ENCODE measurements around the gene TTC13. TPM values are rescaled to one million over a fixed set of nuclear protein-coding genes. Genes with fewer than 3 reads are reported as not detected.

The TTC13 gene
- total and polyA plus RNA-seq, 2 of the 4 experiments (the other 2 are of a cell fraction) = 6.1 to 9.1 TPM

- WGBS, 2 experiments (ENCODE audit: extremely low coverage in 2 of 2, insufficient read length in 1 of 2) = 80% methylated on average over 2 of the region's 6 CpGs; no CpG with 5 or more reads in 1 of the 2 experiments
- ChIA-PET CTCF (no interaction called here), POLR2A (ENCODE audit: unreplicated experiment) (no interaction called here)
- no peak overlapping the region for H2BK20ac ChIP-seq (ENCODE audit: low read depth, low read length)
- H4K5ac ChIP-seq (ENCODE audit: low read depth, low read length) = no peak overlapping the region
- no peak for DNase-seq
- H3K4ac ChIP-seq (ENCODE audit: low read depth, low read length) = no peak overlapping the region
- no peak overlapping the region for H4K91ac ChIP-seq (ENCODE audit: insufficient read depth, low read depth, low read length)
- dilution Hi-C loops (cut with HindIII; ENCODE audit: low sequenced_read_pairs, unreplicated experiment) (no loop called here), in situ Hi-C loops (cut with MboI; ENCODE audit: low sequenced_read_pairs) (no loop called here), intact Hi-C loops (cut with micrococcal nuclease) (no loop called here)
- peaks cover 2% of the 10 kb centered on the region; the same call in 1 of the 2 replicates for H3K4me1 ChIP-seq (ENCODE audit: control insufficient read depth, insufficient read depth, low read length)
- H3K4me2 ChIP-seq (ENCODE audit: low read depth, low read length) = no peak overlapping the region
- no peaks in the 10 kb centered on the region; the same call in 1 of the 2 replicates for H3K9me1 ChIP-seq (ENCODE audit: insufficient read depth, low read length)
- H3K27me3 ChIP-seq (ENCODE audit: control insufficient read depth, insufficient read depth, low read length) = no peaks in the 10 kb centered on the region
- no peak overlapping the region for H2BK15ac ChIP-seq (ENCODE audit: low read depth, low read length)
- no peak for TF ChIP-seq MAZ (IDR thresholded peaks at IDR 0.05; ENCODE audit: borderline replicate concordance, low read depth, low read length)
- TF ChIP-seq RFX5 (IDR thresholded peaks at IDR 0.05; ENCODE audit: low read depth, low read length) = no peak
- no peak for TF ChIP-seq ELK1 (IDR thresholded peaks at IDR 0.05; ENCODE audit: borderline replicate concordance, low read depth, low read length)
- no peak for TF ChIP-seq MAFK (IDR thresholded peaks at IDR 0.05; ENCODE audit: low read depth, low read length)
- TF ChIP-seq CHD1 (IDR thresholded peaks at IDR 0.05; ENCODE audit: low read depth, low read length) = no peak
- no peak for TF ChIP-seq BHLHE40 (IDR thresholded peaks at IDR 0.05; ENCODE audit: low read depth, low read length)
- TF ChIP-seq POLR2A (IDR thresholded peaks at IDR 0.05; ENCODE audit: low read depth, low read length) = no peak
- TF ChIP-seq RAD21 (IDR thresholded peaks at IDR 0.05; ENCODE audit: low read length) = no peak
- TF ChIP-seq, protein P1, sequence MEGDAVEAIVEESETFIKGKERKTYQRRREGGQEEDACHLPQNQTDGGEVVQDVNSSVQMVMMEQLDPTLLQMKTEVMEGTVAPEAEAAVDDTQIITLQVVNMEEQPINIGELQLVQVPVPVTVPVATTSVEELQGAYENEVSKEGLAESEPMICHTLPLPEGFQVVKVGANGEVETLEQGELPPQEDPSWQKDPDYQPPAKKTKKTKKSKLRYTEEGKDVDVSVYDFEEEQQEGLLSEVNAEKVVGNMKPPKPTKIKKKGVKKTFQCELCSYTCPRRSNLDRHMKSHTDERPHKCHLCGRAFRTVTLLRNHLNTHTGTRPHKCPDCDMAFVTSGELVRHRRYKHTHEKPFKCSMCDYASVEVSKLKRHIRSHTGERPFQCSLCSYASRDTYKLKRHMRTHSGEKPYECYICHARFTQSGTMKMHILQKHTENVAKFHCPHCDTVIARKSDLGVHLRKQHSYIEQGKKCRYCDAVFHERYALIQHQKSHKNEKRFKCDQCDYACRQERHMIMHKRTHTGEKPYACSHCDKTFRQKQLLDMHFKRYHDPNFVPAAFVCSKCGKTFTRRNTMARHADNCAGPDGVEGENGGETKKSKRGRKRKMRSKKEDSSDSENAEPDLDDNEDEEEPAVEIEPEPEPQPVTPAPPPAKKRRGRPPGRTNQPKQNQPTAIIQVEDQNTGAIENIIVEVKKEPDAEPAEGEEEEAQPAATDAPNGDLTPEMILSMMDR (conservative IDR thresholded peaks at IDR 0.05; ENCODE audit: low read depth, low read length) = no peak
- no peak for TF ChIP-seq MXI1 (IDR thresholded peaks at IDR 0.05; ENCODE audit: borderline replicate concordance, low read depth, low read length)
- TF ChIP-seq RCOR1 (IDR thresholded peaks at IDR 0.05; ENCODE audit: insufficient replicate concordance, low read length) = no peak
- TF ChIP-seq FOS (IDR thresholded peaks at IDR 0.05; ENCODE audit: low read depth, low read length) = no peak
- TF ChIP-seq CEBPB (IDR thresholded peaks at IDR 0.05; ENCODE audit: low read depth, low read length) = no peak
- TF ChIP-seq USF2 (IDR thresholded peaks at IDR 0.05; ENCODE audit: low read depth, low read length) = no peak
- TF ChIP-seq SMC3 (IDR thresholded peaks at IDR 0.05; ENCODE audit: low read depth, low read length) = no peak
- no peak for TF ChIP-seq NFE2L2 (IDR thresholded peaks at IDR 0.05; ENCODE audit: low read depth, low read length)
- no peak overlapping the region for H2BK5ac ChIP-seq (ENCODE audit: low read depth, low read length, poor library complexity, severe bottlenecking)
- no peak for ATAC-seq (ENCODE audit: low read depth)
- no peak overlapping the region for H3K14ac ChIP-seq (replicated peaks; ENCODE audit: low read depth, low read length)
- no peak overlapping the region for H3K4me3 ChIP-seq (ENCODE audit: insufficient read depth, low read depth, low read length)
- H4K8ac ChIP-seq (ENCODE audit: low read depth in 2 of 2, low read length in 2 of 2) = no peak overlapping the region
- H3K9ac ChIP-seq (ENCODE audit: low read depth, low read length) = no peak overlapping the region
- H3K23ac ChIP-seq (ENCODE audit: low read depth, low read length) = no peak overlapping the region
- H3K18ac ChIP-seq (ENCODE audit: low read depth, low read length) = no peak overlapping the region
- no peak overlapping the region for H2AK9ac ChIP-seq (replicated peaks; ENCODE audit: low read depth, low read length, poor library complexity)
- no TSS peak for BruUV-seq (replicated peaks)
- no peak overlapping the region for H3K56ac ChIP-seq (ENCODE audit: extremely low read depth, insufficient read depth, low read length)
- H3K27ac ChIP-seq (ENCODE audit: insufficient read depth, low read length) = no peak overlapping the region
- H3K79me1 ChIP-seq (ENCODE audit: low read depth in 1 of 2, low read length in 2 of 2) = no peaks in the 10 kb centered on the region
- no peak overlapping the region for H2BK120ac ChIP-seq (ENCODE audit: low read depth, low read length)
- no peak overlapping the region for H2AFZ ChIP-seq (replicated peaks; ENCODE audit: low read length, poor library complexity)
- H2AK5ac ChIP-seq (ENCODE audit: low read depth, low read length) = no peak overlapping the region
- H4K20me1 ChIP-seq (ENCODE audit: insufficient read depth, low read length) = no peaks in the 10 kb centered on the region
- H3K36me3 ChIP-seq (ENCODE audit: control insufficient read depth, insufficient read depth, low read length) = no peaks in the 10 kb centered on the region
- no peaks in the 10 kb centered on the region for H3K9me3 ChIP-seq (ENCODE audit: control insufficient read depth, insufficient read depth, low read length)
These were observed 86.6 kb downstream of the TTC13 start for GRCh38 chr1:230892018-230892491.
